ENCODE results near the gene ZNF280D.

DNA sequence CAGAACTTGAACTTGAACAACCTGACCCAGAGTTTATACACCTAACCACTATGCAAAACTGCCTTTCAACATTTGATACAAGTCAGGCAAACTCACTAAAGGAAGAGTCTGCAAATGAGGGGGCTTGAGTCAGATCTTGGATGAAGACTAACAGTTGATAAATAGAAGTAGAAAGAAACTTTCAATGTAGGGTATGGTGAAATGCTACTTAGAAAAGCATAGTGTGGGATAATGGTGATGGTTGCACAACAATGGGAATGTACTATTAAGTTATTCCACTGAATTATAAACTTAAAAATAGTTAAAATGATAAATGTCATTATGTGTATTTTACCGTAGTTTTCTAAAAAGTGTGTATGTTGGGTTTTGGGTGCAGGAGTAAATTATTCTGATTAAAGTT, 19.7 kb upstream of the ZNF280D start:
- TF ChIP-seq, protein P1, sequence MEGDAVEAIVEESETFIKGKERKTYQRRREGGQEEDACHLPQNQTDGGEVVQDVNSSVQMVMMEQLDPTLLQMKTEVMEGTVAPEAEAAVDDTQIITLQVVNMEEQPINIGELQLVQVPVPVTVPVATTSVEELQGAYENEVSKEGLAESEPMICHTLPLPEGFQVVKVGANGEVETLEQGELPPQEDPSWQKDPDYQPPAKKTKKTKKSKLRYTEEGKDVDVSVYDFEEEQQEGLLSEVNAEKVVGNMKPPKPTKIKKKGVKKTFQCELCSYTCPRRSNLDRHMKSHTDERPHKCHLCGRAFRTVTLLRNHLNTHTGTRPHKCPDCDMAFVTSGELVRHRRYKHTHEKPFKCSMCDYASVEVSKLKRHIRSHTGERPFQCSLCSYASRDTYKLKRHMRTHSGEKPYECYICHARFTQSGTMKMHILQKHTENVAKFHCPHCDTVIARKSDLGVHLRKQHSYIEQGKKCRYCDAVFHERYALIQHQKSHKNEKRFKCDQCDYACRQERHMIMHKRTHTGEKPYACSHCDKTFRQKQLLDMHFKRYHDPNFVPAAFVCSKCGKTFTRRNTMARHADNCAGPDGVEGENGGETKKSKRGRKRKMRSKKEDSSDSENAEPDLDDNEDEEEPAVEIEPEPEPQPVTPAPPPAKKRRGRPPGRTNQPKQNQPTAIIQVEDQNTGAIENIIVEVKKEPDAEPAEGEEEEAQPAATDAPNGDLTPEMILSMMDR (IDR thresholded peaks at IDR 0.05), result no peak
- no peak for TF ChIP-seq POLR2A (IDR thresholded peaks at IDR 0.05)
